ENCODE results near the gene GRIK5. TPM values are rescaled to one million over a fixed set of nuclear protein-coding genes. Genes with fewer than 3 reads are reported as not detected.

GRIK5 gene
- total RNA-seq, 1 experiment from 2014 or later = 0.96 TPM

- Histone ChIP-seq H3F3A (ENCODE audit: insufficient read depth, low read depth) (peaks cover 4% of the 10 kb centered on the region; the same call in 1 of the 2 replicates), H3K4me2 (no peak overlapping the region), H3K27ac (no peak overlapping the region), H3K79me2 (ENCODE audit: low read depth) (no peaks in the 10 kb centered on the region), H4K20me1 (ENCODE audit: insufficient read depth) (no peaks in the 10 kb centered on the region), H3K27me3 (ENCODE audit: insufficient read depth, low read depth) (no peaks in the 10 kb centered on the region), H3K4me1 (replicated peaks; ENCODE audit: insufficient read depth) (peaks cover 4% of the 10 kb centered on the region; the same call in 1 of the 2 replicates), H3K4me3 (no peak overlapping the region), H3K9me2 (ENCODE audit: insufficient read depth) (no peaks in the 10 kb centered on the region), H3K9me3 (ENCODE audit: insufficient read depth, low read depth) (no peaks in the 10 kb centered on the region), H3K36me3 (ENCODE audit: low read depth) (no peaks in the 10 kb centered on the region), H2AFZ (no peak overlapping the region)
- ChIA-PET CTCF (interaction anchor here (0.6 kb wide), 1 partner anchor 20 kb away, joined by 3 read pairs; no protein-coding TSS in a partner anchor), POLR2A (ENCODE audit: unreplicated experiment) (no interaction called here)
- TF ChIP-seq CTCF (conservative IDR thresholded peaks at IDR 0.05) (no peak), EZH2 (IDR thresholded peaks at IDR 0.05; ENCODE audit: low read depth) (no peak)
- intact Hi-C loops (cut with micrococcal nuclease; ENCODE audit: unreplicated experiment) = loop anchor here (2.0 to 10.0 kb wide), 2 partner anchors 99 to 135 kb away; partner anchors contain the start of genes ATP1A3 and RABAC1
- BruUV-seq (replicated peaks) = no TSS peak
- DNase-seq = no peak
Observed at GRCh38 chr19:42093926-42094325, 23.9 kb upstream of the GRIK5 start.

- Histone ChIP-seq H3K9me3 (ENCODE audit: insufficient read depth, low read depth) (no peaks in the 10 kb centered on the region), H3K27me3 (ENCODE audit: insufficient read depth, low read depth) (no peaks in the 10 kb centered on the region), H3K9me2 (ENCODE audit: insufficient read depth) (no peaks in the 10 kb centered on the region), H3K4me3 (no peak overlapping the region), H3K4me1 (replicated peaks; ENCODE audit: insufficient read depth) (0 out of 2 replicates have a peak, but pooled peaks cover 5% of the 10 kb centered on the region), H3K79me2 (ENCODE audit: low read depth) (no peaks in the 10 kb centered on the region), H2AFZ (no peak overlapping the region), H4K20me1 (ENCODE audit: insufficient read depth) (no peaks in the 10 kb centered on the region), H3K36me3 (ENCODE audit: low read depth) (no peaks in the 10 kb centered on the region), H3K27ac (no peak overlapping the region), H3K4me2 (no peak overlapping the region), H3F3A (ENCODE audit: insufficient read depth, low read depth) (peaks cover under 1% of the 10 kb centered on the region; the same call in 1 of the 2 replicates)
- intact Hi-C loops (cut with micrococcal nuclease; ENCODE audit: unreplicated experiment) = loop anchor here (2.0 to 10.0 kb wide), 2 partner anchors 99 to 135 kb away; partner anchors contain the start of genes ATP1A3 and RABAC1
- BruUV-seq (replicated peaks) = no TSS peak
- TF ChIP-seq CTCF (conservative IDR thresholded peaks at IDR 0.05) (no peak), EZH2 (IDR thresholded peaks at IDR 0.05; ENCODE audit: low read depth) (no peak)
- ChIA-PET POLR2A (ENCODE audit: unreplicated experiment) (no interaction called here), CTCF (interaction anchor here (0.6 kb wide), 1 partner anchor 20 kb away, joined by 3 read pairs; no protein-coding TSS in a partner anchor)
- DNase-seq = no peak
Observed at GRCh38 chr19:42093505-42093904, 23.5 kb upstream of the GRIK5 start.

GRCh38 chr19:42092350-42092749, 22.3 kb upstream of the GRIK5 start:
- Histone ChIP-seq H3K9me3 (ENCODE audit: insufficient read depth, low read depth) (no peaks in the 10 kb centered on the region), H2AFZ (no peak overlapping the region)
- CTCF ChIA-PET = no interaction called here

More at GRCh38 chr19:42092350-42092749, 22.3 kb upstream of the GRIK5 start:
- no peaks in the 10 kb centered on the region for H4K20me1 ChIP-seq (ENCODE audit: insufficient read depth)
- no peak overlapping the region for H3K4me3 ChIP-seq
- intact Hi-C loops (cut with micrococcal nuclease; ENCODE audit: unreplicated experiment) = loop anchor here (2.0 to 10.0 kb wide), 2 partner anchors 98 to 134 kb away; partner anchors contain the start of genes ATP1A3 and RABAC1
- H3K4me1 ChIP-seq (replicated peaks; ENCODE audit: insufficient read depth) = 0 out of 2 replicates have a peak, but pooled peaks cover 11% of the 10 kb centered on the region
- no peaks in the 10 kb centered on the region for H3K79me2 ChIP-seq (ENCODE audit: low read depth)
- peak; percentile 59 to 71 for DNase-seq
- POLR2A ChIA-PET (ENCODE audit: unreplicated experiment) = no interaction called here
- TF ChIP-seq EZH2 (IDR thresholded peaks at IDR 0.05; ENCODE audit: low read depth) (no peak), CTCF (conservative IDR thresholded peaks at IDR 0.05) (peak; percentile 76)
- H3K27me3 ChIP-seq (ENCODE audit: insufficient read depth, low read depth) = no peaks in the 10 kb centered on the region
- no TSS peak for BruUV-seq (replicated peaks)
- H3K4me2 ChIP-seq = no peak overlapping the region
- H3F3A ChIP-seq (ENCODE audit: insufficient read depth, low read depth) = no peaks in the 10 kb centered on the region
- H3K27ac ChIP-seq = no peak overlapping the region
- no peaks in the 10 kb centered on the region for H3K9me2 ChIP-seq (ENCODE audit: insufficient read depth)
- H3K36me3 ChIP-seq (ENCODE audit: low read depth) = no peaks in the 10 kb centered on the region

Data from PC-9 (cell line).